GM19397 (cell line): ENCODE data around the gene NOTCH4.
A peak's percentile ranks its signal among the peaks of the same experiment; 100 is the strongest.

Experiments
- ATAC-seq: cut with Tn5 transposase; IDR thresholded peaks from one replicate; pipeline ENCODE4 v1.9.1; 2021; ENCODE audit warnings: mild to moderate bottlenecking, moderate library complexity; ENCODE audit not compliant: unreplicated experiment

The NOTCH4 gene

GRCh38 chr6:32183030-32183429 lies 40.8 kb downstream of the NOTCH4 start:
- no peak for ATAC-seq

DNA sequence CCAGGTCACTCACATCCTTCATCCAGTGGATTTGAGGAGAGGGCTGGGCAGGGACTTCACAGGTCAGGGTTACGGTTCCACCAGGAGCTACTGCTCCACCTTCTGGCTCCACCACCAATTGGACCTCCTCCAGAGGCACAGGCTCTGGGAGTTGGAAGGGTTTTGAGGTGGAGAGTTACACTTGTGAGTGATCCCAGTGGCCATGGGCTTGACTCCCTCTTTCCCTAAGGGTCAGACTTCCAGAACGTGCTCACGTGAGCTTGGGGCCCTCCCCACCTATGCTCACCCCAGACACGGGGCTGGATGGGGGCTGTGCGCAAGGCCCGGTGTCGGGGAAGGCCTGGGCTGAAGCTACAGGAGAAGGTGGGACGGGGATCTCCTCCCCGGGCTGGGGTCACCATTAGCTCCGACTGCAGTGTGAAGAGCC lies 41.3 kb downstream of the NOTCH4 start:
- no peak for ATAC-seq

DNA sequence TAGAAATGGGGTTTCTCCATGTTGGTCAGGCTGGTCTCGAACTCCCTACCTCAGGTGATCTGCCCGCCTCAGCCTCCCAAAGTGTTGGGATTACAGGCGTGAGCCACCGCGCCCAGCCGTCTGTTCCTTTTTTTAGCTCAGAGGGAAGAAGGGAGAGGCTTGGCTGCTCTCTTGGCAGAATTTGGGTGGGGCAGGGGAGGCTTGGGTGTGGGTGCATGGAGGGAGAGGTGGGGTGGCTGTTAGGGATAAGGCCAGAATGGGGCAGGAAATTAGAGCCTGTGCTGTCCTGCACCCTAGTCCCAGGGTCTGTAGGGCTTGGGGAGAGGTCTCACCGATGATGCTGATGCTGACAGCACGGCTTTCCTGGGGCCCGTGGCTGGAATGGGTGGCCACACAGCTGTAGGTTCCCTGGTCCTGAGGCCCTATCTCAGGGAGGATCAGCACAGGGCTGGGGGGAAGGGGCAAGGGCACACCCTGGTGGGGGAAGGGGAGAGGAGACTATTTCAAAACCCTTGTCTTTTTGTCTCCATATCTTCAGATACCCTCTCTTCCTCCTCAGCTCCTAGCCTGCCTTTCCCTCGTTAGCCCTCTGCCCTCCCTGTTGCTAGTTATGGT lies 41.8 kb downstream of the NOTCH4 start:
- ATAC-seq = no peak

GRCh38 chr6:32181148-32181702 lies 42.6 kb downstream of the NOTCH4 start:
- ATAC-seq = no peak

GRCh38 chr6:32179766-32180405 lies 44.0 kb downstream of the NOTCH4 start:
- no peak for ATAC-seq

- no peak for ATAC-seq
Observed at GRCh38 chr6:32178547-32179440, 45.1 kb downstream of the NOTCH4 start.

DNA sequence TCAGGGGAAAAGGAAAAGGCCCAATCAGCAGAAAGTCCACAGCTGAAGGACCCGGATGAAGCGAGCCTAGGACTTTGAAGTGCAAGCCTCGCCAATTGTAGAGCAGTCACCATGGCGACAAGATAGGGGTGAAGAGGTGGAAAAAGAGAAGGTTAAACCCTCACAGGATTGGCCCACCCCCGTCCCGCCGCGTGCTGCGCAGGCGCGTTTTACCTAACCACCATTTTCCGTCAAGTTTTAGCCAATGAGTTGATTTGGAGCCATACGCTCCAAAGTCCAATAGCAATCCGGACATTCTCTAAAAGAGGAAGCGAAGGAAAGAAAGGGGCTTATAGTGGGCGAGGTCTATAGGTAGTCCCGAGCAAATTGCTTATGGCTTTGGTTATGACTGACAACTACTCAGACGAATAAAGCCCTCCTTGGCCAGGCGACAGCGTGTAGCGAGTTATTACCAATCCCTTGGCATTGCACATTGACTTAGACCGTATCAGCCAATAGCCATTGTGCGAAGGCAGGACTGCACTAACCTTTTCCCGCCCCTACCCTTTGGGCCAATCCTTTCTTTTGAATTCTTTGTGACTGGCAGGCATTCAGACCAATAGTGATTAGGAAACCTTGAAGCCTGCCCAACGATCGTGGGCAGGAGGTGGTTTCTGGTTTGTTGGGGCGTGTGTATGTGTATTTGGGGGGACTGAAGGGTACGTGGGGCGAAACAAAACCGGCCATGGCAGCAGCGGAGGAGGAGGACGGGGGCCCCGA lies 45.9 kb downstream of the NOTCH4 start, which contains the start of gene RNF5:
Gene RNF5 (plus strand): TSS at position 618 of the 759 bp plus-strand sequence. CDS start 107 bp downstream, at position 725.
- ATAC-seq = peak; percentile 75

DNA sequence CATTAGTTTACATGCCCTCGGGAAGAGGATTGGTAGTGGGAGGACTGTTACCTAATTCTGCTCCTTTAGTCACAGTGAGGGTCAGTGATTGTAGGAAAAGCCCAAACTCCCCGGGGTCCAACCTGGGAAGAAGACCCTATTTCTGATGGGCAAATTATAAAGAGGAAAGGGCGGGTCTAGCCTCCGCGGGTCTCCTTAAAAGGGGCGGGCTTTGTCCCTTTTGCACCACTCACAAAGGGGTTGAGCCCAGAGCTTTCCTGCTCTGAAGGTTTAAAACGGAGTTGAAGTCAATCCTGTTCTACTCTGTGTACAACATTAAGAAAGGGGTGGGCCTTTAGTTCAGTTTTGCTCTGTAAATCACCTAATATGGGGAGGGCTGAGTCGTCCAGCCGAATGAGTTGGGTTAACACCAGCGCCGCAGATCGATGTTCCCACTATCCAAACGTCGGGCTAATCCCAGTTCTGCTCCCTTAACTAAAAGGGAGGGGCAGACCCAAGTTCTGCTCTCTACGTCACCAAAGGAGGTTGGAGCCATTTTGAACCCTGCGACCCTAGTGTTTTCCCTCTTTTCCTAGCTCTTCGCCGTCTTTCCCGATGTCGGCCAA lies 46.6 kb downstream of the NOTCH4 start:
- ATAC-seq = peak; percentile 2

DNA sequence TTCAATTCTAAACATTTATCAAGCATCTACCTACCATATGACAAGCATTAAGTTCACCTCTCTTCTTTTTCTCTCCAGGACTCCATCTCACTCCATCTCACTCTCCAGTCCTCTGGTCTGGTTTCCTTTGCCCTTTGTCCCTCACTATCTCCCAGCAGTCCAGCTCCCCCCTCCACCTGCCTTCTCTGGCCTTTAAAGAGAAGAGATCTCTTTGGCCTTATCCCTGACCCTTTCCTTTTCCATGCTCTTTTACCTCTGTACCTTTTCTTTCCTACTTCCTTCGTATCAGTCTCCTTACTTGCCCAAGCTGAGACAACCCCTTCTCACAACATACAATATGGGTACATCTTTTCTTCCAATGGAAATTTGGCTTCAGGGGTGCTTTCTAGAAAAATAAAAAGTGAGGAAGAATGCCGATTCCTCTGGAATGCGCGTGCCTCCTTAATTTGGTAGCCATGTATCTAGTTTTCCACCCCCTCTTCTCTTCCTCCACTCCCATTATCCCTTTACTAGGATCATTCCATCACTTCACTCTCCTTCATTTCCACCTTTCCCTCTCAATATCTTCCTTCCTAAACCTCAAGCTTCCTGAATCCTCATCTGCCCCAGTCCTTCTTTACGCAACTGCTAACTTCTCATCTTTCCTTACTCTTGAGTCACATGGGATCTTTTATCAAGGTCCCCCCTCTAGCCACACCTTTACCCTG lies 47.2 kb downstream of the NOTCH4 start:
- ATAC-seq = no peak

GRCh38 chr6:32175711-32176475 lies 48.0 kb downstream of the NOTCH4 start, which contains the start of gene AGPAT1:
Gene AGPAT1, minus strand, starts transcription at chr6:32176084. Its CDS starts 4,588 bp downstream, at chr6:32171496.
- peak; percentile 42 for ATAC-seq

GRCh38 chr6:32175322-32175710 lies 48.6 kb downstream of the NOTCH4 start:
- no peak for ATAC-seq

GRCh38 chr6:32174416-32174815 lies 49.5 kb downstream of the NOTCH4 start:
- ATAC-seq = no peak

GRCh38 chr6:32173051-32173727 lies 50.7 kb downstream of the NOTCH4 start:
- no peak for ATAC-seq

- ATAC-seq = no peak
Observed at GRCh38 chr6:32171234-32171633, 52.6 kb downstream of the NOTCH4 start.

DNA sequence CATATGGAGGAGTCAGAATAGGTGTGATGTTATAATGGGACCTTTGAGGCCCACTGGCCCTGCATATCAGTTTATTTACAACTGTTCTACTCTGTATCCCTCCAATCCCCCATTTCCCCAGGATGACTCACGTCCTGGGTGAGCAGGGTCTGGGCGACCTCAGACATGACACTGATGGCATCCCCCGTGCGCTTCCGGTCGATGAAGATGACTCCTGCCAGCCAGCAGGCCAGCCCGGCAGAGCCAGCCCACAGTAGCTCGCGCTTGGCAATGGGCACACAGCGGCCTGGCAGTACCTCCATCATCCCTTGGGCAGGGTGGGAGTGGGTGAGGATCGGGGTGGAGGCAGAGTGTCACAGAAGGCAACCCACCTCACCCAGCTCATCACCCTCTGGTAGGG lies 53.6 kb downstream of the NOTCH4 start:
- ATAC-seq = no peak

- ATAC-seq = no peak
Observed at GRCh38 chr6:32168807-32169591, 54.9 kb downstream of the NOTCH4 start.

- ATAC-seq = no peak
Observed at GRCh38 chr6:32168350-32168749, 55.5 kb downstream of the NOTCH4 start.
